Head of caudate nucleus (tissue), 42 donors: ENCODE measurements around the gene ZBTB8A.
A peak's percentile ranks its signal among the peaks of the same experiment; 100 is the strongest.

Experiments
- DNase-seq, 42 donors: peaks; one replicate each; pipeline versions ENCODE4 v3.0.0 to v3.0.0-alpha.2; 2020 to 2021; ENCODE audit warnings: mixed read lengths in 7 of 42
- intact Hi-C: fragments of 100-400 bp; cut with DNase I; formaldehyde crosslinking; loops from one replicate; pipeline ENCODE4 v1.15.0; 2022

The ZBTB8A gene

DNA sequence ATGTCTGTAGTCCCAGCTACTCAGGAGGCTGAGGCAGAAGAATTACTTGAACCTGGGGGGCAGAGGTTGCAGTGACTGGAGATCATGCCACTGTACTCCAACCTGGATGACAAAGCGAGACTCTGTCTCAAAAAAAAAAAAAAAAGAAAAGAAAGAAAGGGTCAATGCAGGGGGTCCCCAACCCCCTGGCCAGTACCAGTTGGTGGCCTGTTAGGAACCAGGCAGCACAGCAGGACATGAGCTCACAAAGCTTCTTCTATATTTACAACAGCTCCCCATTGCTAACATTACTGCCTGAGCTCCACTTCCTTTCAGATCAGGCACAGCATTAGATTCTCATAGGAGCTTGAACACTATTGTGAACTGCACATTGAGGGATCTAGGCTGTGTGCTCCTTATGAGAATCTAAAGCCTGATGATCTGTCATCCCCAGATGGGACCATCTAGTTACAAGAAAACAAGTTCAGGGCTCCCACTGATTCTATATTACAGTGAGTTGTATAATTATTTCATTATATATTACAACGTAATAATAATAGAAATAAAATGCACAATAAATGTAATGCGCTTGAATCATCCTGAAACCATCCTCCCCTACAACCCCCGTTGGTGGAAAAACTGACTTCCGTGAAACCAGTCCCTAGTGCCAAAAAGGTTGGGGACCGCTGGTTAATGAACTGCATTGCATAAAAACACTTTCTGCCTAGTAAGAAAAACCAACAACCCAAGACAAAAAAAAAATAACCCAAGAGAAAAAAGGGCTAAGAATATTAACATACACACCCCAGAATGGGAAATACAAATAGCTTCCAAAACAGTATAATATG lies 108.3 kb downstream of the ZBTB8A start:
- DNase-seq, result no peak
- intact Hi-C loops, result no loop called here

- intact Hi-C loops, result loop anchor here (10.0 kb wide), 1 partner anchor 255 kb away; the partner anchor contains the start of gene BSDC1
- DNase-seq, result peak; percentile 86 to 97 (median 94)
Measured at GRCh38 chr1:32650248-32650751, 111.1 kb downstream of the ZBTB8A start, which contains the start of gene ZBTB8OS. Gene ZBTB8OS, minus strand, starts transcription at chr1:32650550. Its CDS starts 21 bp downstream, at chr1:32650529.

DNA sequence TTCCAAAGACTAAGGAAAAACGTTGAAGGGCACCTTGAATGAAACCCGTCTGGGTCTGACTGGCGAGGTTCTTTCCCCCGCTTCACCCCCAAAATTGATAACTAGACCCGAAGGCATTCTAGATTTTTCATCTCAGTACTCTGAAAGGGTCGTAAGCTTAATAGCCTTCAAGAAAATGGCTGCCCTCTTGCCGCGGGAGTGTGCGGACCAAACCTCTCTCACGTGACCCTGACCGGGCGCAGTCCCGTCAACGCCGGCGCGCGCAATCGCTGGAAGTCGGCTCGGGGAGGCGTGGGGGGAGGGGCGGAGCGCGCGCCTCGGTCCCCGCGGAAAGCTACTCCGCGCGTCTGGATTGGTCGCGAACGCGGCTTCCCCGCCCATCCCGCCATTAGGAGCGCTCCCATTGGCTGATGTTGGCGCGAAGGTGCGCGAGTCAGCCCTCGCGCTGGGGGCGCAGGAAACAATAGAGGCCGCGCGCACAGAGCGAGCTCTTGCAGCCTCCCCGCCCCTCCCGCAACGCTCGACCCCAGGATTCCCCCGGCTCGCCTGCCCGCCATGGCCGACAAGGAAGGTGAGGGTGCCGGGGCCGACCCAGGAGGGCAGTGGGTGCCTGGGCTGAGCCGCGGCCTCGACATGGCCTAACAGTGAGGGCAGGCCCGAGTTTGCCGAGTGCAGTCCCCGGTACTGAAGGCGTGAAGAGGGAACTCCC lies 111.7 kb downstream of the ZBTB8A start, which contains the start of gene RBBP4:
TSS of gene RBBP4 (plus strand) at position 457 of the 709 bp plus-strand sequence. CDS start at position 556, 99 bp downstream.
- DNase-seq, result peak; percentile 90 to 99 (median 98)
- intact Hi-C loops, result loop anchor here (10.0 kb wide), 1 partner anchor 256 kb away; the partner anchor contains the start of gene BSDC1

- intact Hi-C loops, result loop anchor here (10.0 kb wide), 1 partner anchor 257 kb away; the partner anchor contains the start of gene BSDC1
- peak in 2 of 42 donors; percentile 22 to 40 for DNase-seq
Measured at GRCh38 chr1:32651461-32652073, 112.3 kb downstream of the ZBTB8A start.

DNA sequence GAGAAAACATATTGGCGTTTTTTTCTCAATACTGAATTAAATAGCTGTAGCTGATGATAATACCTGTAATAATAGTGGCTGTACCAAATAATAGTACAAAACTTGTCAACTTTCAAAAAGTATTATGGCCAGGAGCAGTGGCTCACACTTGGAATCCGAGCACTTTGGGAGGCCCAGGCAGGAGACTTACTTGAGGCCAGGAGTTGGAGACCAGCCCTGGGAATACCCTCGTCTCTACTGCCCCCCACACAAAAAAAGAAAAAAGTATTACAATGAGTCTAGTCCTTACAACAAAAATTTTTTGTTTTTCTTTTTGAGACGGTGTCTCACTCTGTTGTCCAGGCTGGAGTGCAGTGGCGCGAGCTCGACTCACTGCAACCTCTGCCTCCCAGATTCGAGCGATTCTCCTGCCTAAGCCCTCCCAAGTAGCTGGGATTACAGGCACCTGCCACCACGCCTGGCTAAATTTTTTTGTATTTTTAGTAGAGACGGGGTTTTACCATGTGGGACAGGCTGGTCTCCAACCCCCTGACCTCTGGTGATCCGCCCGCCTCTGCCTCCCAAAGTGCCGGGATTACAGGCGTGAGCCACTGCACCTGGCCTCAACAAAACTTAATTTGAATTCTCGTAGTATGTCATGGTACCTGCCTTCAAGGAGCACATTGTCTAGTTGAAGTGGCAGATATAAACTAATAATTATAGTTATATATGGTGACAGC lies 113.2 kb downstream of the ZBTB8A start:
- no peak for DNase-seq
- intact Hi-C loops, result loop anchor here (10.0 kb wide), 1 partner anchor 258 kb away; the partner anchor contains the start of gene BSDC1
